MCF 10A (cell line): ENCODE results near the gene MED6. TPM values are rescaled to one million over a fixed set of nuclear protein-coding genes. Genes with fewer than 3 reads are reported as not detected.

ENCODE experiments used
- BruUV-seq: library from RNA; stranded (reverse); fragments of 400-500 nt; replicated peaks from 2 replicates; lab custom pipeline; 2021; lab: Mats Ljungman, UMichigan
- CTCF ChIA-PET: fragments of 300-600 bp; sonication (Branson Sonifier 250); formaldehyde crosslinking; extraction: SDS; loops from one replicate; lab custom pipeline; 2021; ENCODE audit warnings: antibody characterized with exemption, inconsistent platforms; lab: Yijun Ruan, JAX
- POLR2A ChIA-PET: fragments of 300-600, 350-650 bp; sonication (Branson Sonifier 250); formaldehyde crosslinking; extraction: SDS; loops from one replicate; lab custom pipeline; 2020; ENCODE audit warnings: antibody characterized with exemption, inconsistent platforms; lab: Yijun Ruan, JAX
- DNase-seq: peaks from one replicate; pipeline ENCODE4 v3.0.0-alpha.2; 2018; ENCODE audit not compliant: unreplicated experiment
- H3K27ac Mint-ChIP-seq: one replicate; pipeline ENCODE4 v1.8.0; 2022; ENCODE audit warnings: mild to moderate bottlenecking, low read depth, mixed read lengths; ENCODE audit not compliant: unreplicated experiment
- H3K27me3 Mint-ChIP-seq: one replicate; pipeline ENCODE4 v1.8.0; 2022; ENCODE audit warnings: mixed read lengths; ENCODE audit not compliant: insufficient read depth, unreplicated experiment
- H3K36me3 Mint-ChIP-seq: one replicate; pipeline ENCODE4 v1.8.0; 2022; ENCODE audit warnings: mild to moderate bottlenecking, moderate library complexity, mixed read lengths; ENCODE audit not compliant: insufficient read depth, unreplicated experiment
- H3K4me1 Mint-ChIP-seq: one replicate; pipeline ENCODE4 v1.8.0; 2022; ENCODE audit warnings: mixed read lengths; ENCODE audit not compliant: insufficient read depth, unreplicated experiment
- H3K4me3 Mint-ChIP-seq: one replicate; pipeline ENCODE4 v1.8.0; 2022; ENCODE audit warnings: mild to moderate bottlenecking, moderate library complexity, mixed read lengths; ENCODE audit not compliant: unreplicated experiment
- H3K9me3 Mint-ChIP-seq: one replicate; pipeline ENCODE4 v1.8.0; 2022; ENCODE audit warnings: mixed read lengths; ENCODE audit not compliant: unreplicated experiment
- intact Hi-C: fragments of 100-400 bp; cut with micrococcal nuclease; formaldehyde crosslinking; loops from 2 replicates; pipeline ENCODE4 v1.14.1; 2022
- total RNA-seq: library from RNA; stranded (reverse); gene quantifications from 2 replicates; pipeline ENCODE4 v1.2.3, GENCODE V29; 2022
- TF ChIP-seq, protein P1 (sequence below): fragments of 200-600 bp; IDR thresholded peaks from one replicate; pipeline ENCODE4 v1.8.0; 2022; ENCODE audit warnings: antibody characterized with exemption, mild to moderate bottlenecking; ENCODE audit not compliant: unreplicated experiment

Gene MED6
- total RNA-seq, 1 experiment from 2014 or later: 41.6 TPM

DNA sequence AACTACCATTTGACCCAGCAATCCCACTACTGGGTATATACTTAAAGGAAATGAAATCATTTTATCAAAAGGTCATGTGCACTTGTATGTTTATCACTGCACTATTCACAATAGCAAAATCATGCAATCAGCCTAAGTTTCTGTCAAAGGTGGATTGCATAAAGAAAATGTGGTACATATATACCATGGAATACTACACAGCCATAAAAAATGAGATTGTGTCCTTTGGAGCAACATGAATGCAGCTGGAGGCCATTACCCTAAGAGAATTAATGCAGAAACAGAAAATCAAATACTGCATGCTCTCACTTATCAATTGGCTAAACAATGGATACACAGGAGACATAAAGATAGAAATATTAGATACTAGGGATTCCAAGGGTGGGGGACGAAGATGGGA is 27.4 kb downstream of the MED6 start:
- TF ChIP-seq, protein P1, sequence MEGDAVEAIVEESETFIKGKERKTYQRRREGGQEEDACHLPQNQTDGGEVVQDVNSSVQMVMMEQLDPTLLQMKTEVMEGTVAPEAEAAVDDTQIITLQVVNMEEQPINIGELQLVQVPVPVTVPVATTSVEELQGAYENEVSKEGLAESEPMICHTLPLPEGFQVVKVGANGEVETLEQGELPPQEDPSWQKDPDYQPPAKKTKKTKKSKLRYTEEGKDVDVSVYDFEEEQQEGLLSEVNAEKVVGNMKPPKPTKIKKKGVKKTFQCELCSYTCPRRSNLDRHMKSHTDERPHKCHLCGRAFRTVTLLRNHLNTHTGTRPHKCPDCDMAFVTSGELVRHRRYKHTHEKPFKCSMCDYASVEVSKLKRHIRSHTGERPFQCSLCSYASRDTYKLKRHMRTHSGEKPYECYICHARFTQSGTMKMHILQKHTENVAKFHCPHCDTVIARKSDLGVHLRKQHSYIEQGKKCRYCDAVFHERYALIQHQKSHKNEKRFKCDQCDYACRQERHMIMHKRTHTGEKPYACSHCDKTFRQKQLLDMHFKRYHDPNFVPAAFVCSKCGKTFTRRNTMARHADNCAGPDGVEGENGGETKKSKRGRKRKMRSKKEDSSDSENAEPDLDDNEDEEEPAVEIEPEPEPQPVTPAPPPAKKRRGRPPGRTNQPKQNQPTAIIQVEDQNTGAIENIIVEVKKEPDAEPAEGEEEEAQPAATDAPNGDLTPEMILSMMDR: no peak
- ChIA-PET POLR2A (no interaction called here), CTCF (no interaction called here)
- no peak for DNase-seq
- no peak overlapping the region for H3K4me3 Mint-ChIP-seq
- BruUV-seq: no TSS peak
- H3K27me3 Mint-ChIP-seq: no peaks in the 10 kb centered on the region
- peaks cover 4% of the 10 kb centered on the region for H3K4me1 Mint-ChIP-seq
- H3K27ac Mint-ChIP-seq: no peak overlapping the region
- H3K9me3 Mint-ChIP-seq: no peaks in the 10 kb centered on the region
- intact Hi-C loops: loop anchor here (5.0 kb wide), 1 partner anchor 756 kb away; no protein-coding TSS in a partner anchor
- peaks cover 19% of the 10 kb centered on the region for H3K36me3 Mint-ChIP-seq

DNA sequence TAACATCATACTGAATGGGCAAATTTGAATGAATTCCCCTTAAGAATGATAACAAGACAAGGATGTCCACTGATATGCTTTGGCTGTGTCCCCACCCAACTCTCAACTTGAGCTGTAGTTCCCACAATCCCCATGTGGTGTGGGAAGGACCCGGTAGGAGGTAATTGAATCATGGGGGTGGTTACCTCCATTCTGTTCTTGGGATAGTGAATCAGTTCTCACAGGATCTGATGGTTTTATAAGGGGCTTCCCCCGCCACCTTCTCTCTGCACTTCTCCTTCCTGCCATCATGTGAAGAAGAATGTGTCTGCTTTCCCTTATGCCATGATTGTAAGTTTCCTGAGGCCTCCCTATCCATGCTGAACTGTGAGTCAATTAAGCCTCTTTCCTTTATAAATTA is 29.3 kb downstream of the MED6 start:
- Mint-ChIP-seq H3K36me3 (peaks cover 11% of the 10 kb centered on the region), H3K9me3 (no peaks in the 10 kb centered on the region), H3K4me3 (no peak overlapping the region), H3K27me3 (no peaks in the 10 kb centered on the region), H3K27ac (no peak overlapping the region), H3K4me1 (peaks cover 4% of the 10 kb centered on the region)
- ChIA-PET POLR2A (no interaction called here), CTCF (interaction anchor here (0.6 kb wide), 1 partner anchor 118 kb away, joined by 3 read pairs; no protein-coding TSS in a partner anchor)
- intact Hi-C loops: loop anchor here (5.0 kb wide), 1 partner anchor 754 kb away; no protein-coding TSS in a partner anchor
- BruUV-seq: no TSS peak
- no peak for DNase-seq
- TF ChIP-seq, protein P1: no peak

DNA sequence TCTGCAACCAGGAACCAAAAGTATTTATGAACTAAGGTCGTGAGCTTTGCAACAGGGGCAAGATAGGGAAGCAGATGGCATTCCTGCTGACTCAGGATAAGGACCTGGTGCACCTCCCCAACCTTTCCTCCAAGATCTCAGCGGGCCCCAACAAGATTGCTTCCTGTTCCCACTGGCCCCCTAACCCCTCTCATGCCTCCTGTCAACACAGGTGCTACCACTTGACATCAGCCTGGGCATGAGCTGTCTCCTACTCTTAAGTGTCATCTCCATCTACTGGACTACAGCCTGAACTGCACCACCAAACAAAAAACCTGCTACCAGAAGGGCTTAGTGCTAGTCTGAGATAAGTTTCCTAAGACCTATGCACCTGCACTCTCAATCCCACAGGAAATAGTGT is 32.7 kb downstream of the MED6 start:
- peak; percentile 49 for DNase-seq
- TF ChIP-seq, protein P1: peak; percentile 57
- Mint-ChIP-seq H3K36me3 (peaks cover 28% of the 10 kb centered on the region), H3K27me3 (no peaks in the 10 kb centered on the region), H3K4me3 (no peak overlapping the region), H3K4me1 (peaks cover 4% of the 10 kb centered on the region), H3K27ac (no peak overlapping the region), H3K9me3 (peaks cover 7% of the 10 kb centered on the region)
- intact Hi-C loops: loop anchor here (2.0 kb wide), 1 partner anchor 481 kb away; no protein-coding TSS in a partner anchor
- POLR2A ChIA-PET: interaction anchor here (0.6 kb wide), 1 partner anchor 670 kb away, joined by 5 read pairs; no protein-coding TSS in a partner anchor
- CTCF ChIA-PET: interaction anchor here (0.6 to 2.5 kb wide), 10 partner anchors 10 to 741 kb away, joined by 3 to 9 read pairs (median 3); partner anchors contain the start of gene SMOC1
- BruUV-seq: no TSS peak

DNA sequence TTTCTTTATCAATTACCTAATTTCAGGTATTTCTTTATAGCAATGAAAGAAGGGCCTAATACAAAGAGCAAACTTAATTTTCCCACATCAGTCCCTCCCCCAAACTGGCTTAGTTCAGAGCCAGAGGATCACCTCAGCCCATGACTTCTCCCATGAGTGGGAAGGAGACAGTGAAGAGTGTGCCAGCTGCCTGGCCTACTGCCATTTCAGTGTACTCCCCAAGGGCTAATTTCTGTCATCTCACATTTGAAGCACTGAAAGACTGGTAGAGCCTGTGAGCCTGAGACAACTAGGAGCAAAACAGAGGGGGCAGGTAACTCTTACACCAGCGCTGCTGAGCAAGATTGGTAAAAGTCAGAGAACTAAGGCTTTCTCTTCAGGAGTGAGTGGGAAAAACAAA is 36.6 kb downstream of the MED6 start:
- Mint-ChIP-seq H3K9me3 (peaks cover 12% of the 10 kb centered on the region), H3K36me3 (peaks cover 40% of the 10 kb centered on the region), H3K4me1 (no peaks in the 10 kb centered on the region), H3K27ac (no peak overlapping the region), H3K27me3 (no peaks in the 10 kb centered on the region), H3K4me3 (no peak overlapping the region)
- intact Hi-C loops: no loop called here
- CTCF ChIA-PET: interaction anchor here (0.5 to 0.9 kb wide), 2 partner anchors 147 to 364 kb away, joined by 3 to 4 read pairs; partner anchors contain the start of gene SYNJ2BP
- POLR2A ChIA-PET: no interaction called here
- BruUV-seq: no TSS peak
- TF ChIP-seq, protein P1: no peak
- DNase-seq: no peak
